Stimulated activated naive CD8-positive, alpha-beta T cell treated with anti-CD3 and anti-CD28 coated beads, Interleukin-15, amount 100 ng/mL, for 72 hours (primary cell): ENCODE measurements around the gene NFYC.

Experiments
- ATAC-seq: fragments of 150-1000 bp; cut with Tn5 transposase; 2 replicates; pipeline ENCODE4 v1.10.0; 2021; ENCODE audit warnings: mild to moderate bottlenecking, moderate library complexity
- DNase-seq, 2 donors: peaks; one replicate each; pipeline ENCODE4 v3.0.0; 2021 to 2022
- H3K27ac Mint-ChIP-seq, 2 donors: one replicate each; pipeline ENCODE4 v1.8.0; 2022; ENCODE audit warnings: mild to moderate bottlenecking in 2 of 2, mixed read lengths in 2 of 2, moderate library complexity in 2 of 2
- H3K27me3 Mint-ChIP-seq: one replicate; pipeline ENCODE4 v1.8.0; 2022; ENCODE audit warnings: mixed read lengths
- H3K4me1 Mint-ChIP-seq: one replicate; pipeline ENCODE4 v1.8.0; 2022; ENCODE audit warnings: mild to moderate bottlenecking, mixed read lengths
- H3K4me3 Mint-ChIP-seq, 2 donors: one replicate each; pipeline ENCODE4 v1.8.0; 2022; ENCODE audit warnings: mild to moderate bottlenecking in 2 of 2, mixed read lengths in 2 of 2, moderate library complexity in 1 of 2
- H3K9me3 Mint-ChIP-seq, 2 donors: one replicate each; pipeline ENCODE4 v1.8.0; 2022; ENCODE audit warnings: mixed read lengths in 2 of 2

The NFYC gene

GRCh38 chr1:40769815-40770214 is 78.3 kb downstream of the NFYC start:
- H3K27me3 Mint-ChIP-seq, result no peaks in the 10 kb centered on the region
- H3K4me1 Mint-ChIP-seq, result peaks cover 45% of the 10 kb centered on the region
- ATAC-seq, result peak; percentile 52
- peak overlapping the region in 1 of 2 donors; percentile 50 for H3K27ac Mint-ChIP-seq
- no peak for DNase-seq
- H3K9me3 Mint-ChIP-seq, result no peaks in the 10 kb centered on the region
- no peak overlapping the region for H3K4me3 Mint-ChIP-seq

GRCh38 chr1:40770296-40771070 is 79.0 kb downstream of the NFYC start:
- H3K4me1 Mint-ChIP-seq, result peaks cover 40% of the 10 kb centered on the region
- H3K27ac Mint-ChIP-seq, result peak overlapping the region in 1 of 2 donors; percentile 50
- no peaks in the 10 kb centered on the region for H3K27me3 Mint-ChIP-seq
- ATAC-seq, result no peak
- H3K4me3 Mint-ChIP-seq, result no peak overlapping the region
- no peaks in the 10 kb centered on the region for H3K9me3 Mint-ChIP-seq
- DNase-seq, result no peak

GRCh38 chr1:40772146-40772955 is 80.8 kb downstream of the NFYC start:
- Mint-ChIP-seq H3K27me3 (no peaks in the 10 kb centered on the region), H3K27ac (peak overlapping the region in 1 of 2 donors; percentile 38), H3K4me1 (peaks cover 30% of the 10 kb centered on the region), H3K9me3 (peaks cover 6 to 8% of the 10 kb centered on the region in 2 donors), H3K4me3 (no peak overlapping the region)
- no peak for DNase-seq
- ATAC-seq, result no peak

- no peak for DNase-seq
- no peaks in the 10 kb centered on the region for H3K27me3 Mint-ChIP-seq
- H3K4me1 Mint-ChIP-seq, result peaks cover 26% of the 10 kb centered on the region
- peaks cover 7 to 8% of the 10 kb centered on the region in 2 donors for H3K9me3 Mint-ChIP-seq
- H3K4me3 Mint-ChIP-seq, result no peak overlapping the region
- ATAC-seq, result peak; percentile 27
- H3K27ac Mint-ChIP-seq, result no peak overlapping the region
Measured at GRCh38 chr1:40773748-40774265, 82.3 kb downstream of the NFYC start.

GRCh38 chr1:40774266-40774998 is 82.9 kb downstream of the NFYC start:
- H3K9me3 Mint-ChIP-seq, result peaks cover 7 to 8% of the 10 kb centered on the region in 2 donors
- peaks cover 19% of the 10 kb centered on the region for H3K4me1 Mint-ChIP-seq
- DNase-seq (peak; percentile 50 to 55), ATAC-seq (peak; percentile 72)
- H3K4me3 Mint-ChIP-seq, result no peak overlapping the region
- no peaks in the 10 kb centered on the region for H3K27me3 Mint-ChIP-seq
- H3K27ac Mint-ChIP-seq, result no peak overlapping the region

GRCh38 chr1:40776236-40777072 is 85.0 kb downstream of the NFYC start:
- ATAC-seq (no peak), DNase-seq (no peak)
- Mint-ChIP-seq H3K4me3 (no peak overlapping the region), H3K9me3 (peaks cover 7 to 8% of the 10 kb centered on the region in 2 donors), H3K4me1 (peaks cover 11% of the 10 kb centered on the region), H3K27ac (no peak overlapping the region), H3K27me3 (peaks cover under 1% of the 10 kb centered on the region)

- Mint-ChIP-seq H3K9me3 (peaks cover 7 to 8% of the 10 kb centered on the region in 2 donors), H3K4me3 (no peak overlapping the region), H3K27ac (no peak overlapping the region), H3K27me3 (peaks cover 10% of the 10 kb centered on the region), H3K4me1 (peaks cover 11% of the 10 kb centered on the region)
- ATAC-seq (no peak), DNase-seq (no peak)
Measured at GRCh38 chr1:40777224-40777970, 85.9 kb downstream of the NFYC start.

- ATAC-seq (no peak), DNase-seq (no peak)
- H3K27me3 Mint-ChIP-seq, result peaks cover 42% of the 10 kb centered on the region
- H3K4me1 Mint-ChIP-seq, result peaks cover 29% of the 10 kb centered on the region
- peaks cover 7 to 8% of the 10 kb centered on the region in 2 donors for H3K9me3 Mint-ChIP-seq
- no peak overlapping the region for H3K4me3 Mint-ChIP-seq
- peak overlapping the region in 1 of 2 donors; percentile 20 for H3K27ac Mint-ChIP-seq
Measured at GRCh38 chr1:40780678-40781607, 89.4 kb downstream of the NFYC start.

- ATAC-seq (no peak), DNase-seq (no peak)
- Mint-ChIP-seq H3K4me1 (peaks cover 29% of the 10 kb centered on the region), H3K27me3 (peaks cover 42% of the 10 kb centered on the region), H3K27ac (no peak overlapping the region), H3K9me3 (peaks cover 3 to 7% of the 10 kb centered on the region in 2 donors), H3K4me3 (no peak overlapping the region)
Measured at GRCh38 chr1:40781608-40781971, 90.1 kb downstream of the NFYC start.

GRCh38 chr1:40782371-40782956 is 91.0 kb downstream of the NFYC start:
- Mint-ChIP-seq H3K9me3 (peaks cover 0 to under 1% of the 10 kb centered on the region in 2 donors), H3K4me3 (peak overlapping the region; percentile 68 to 75), H3K27me3 (peaks cover 42% of the 10 kb centered on the region), H3K4me1 (peaks cover 29% of the 10 kb centered on the region), H3K27ac (no peak overlapping the region)
- ATAC-seq (no peak), DNase-seq (no peak)

- Mint-ChIP-seq H3K4me1 (peaks cover 29% of the 10 kb centered on the region), H3K9me3 (no peaks in the 10 kb centered on the region), H3K27me3 (peaks cover 42% of the 10 kb centered on the region), H3K4me3 (peak within 1 kb of the TSS; percentile 72 to 75), H3K27ac (peak within 1 kb of the TSS; percentile 79 to 89)
- peak; percentile 40 for ATAC-seq
- DNase-seq, result no peak
Measured at GRCh38 chr1:40783001-40783905, 91.7 kb downstream of the NFYC start, which contains the start of gene KCNQ4. Gene KCNQ4 (plus strand): TSS chr1:40783787. CDS start chr1:40784094, 307 bp downstream.

- Mint-ChIP-seq H3K4me3 (peak overlapping the region; percentile 67 to 72), H3K27me3 (peaks cover 42% of the 10 kb centered on the region), H3K4me1 (peaks cover 29% of the 10 kb centered on the region), H3K27ac (peak overlapping the region; percentile 79 to 89), H3K9me3 (no peaks in the 10 kb centered on the region)
- peak; percentile 5 for ATAC-seq
- DNase-seq, result no peak
Measured at GRCh38 chr1:40784141-40784770, 92.8 kb downstream of the NFYC start.
